ENCODE data around the gene IL1RAPL1. TPM values are rescaled to one million over a fixed set of nuclear protein-coding genes. Genes with fewer than 3 reads are reported as not detected.

The IL1RAPL1 gene
- total and polyA plus RNA-seq, 9 of the 15 experiments (the other 6 are each of a cell fraction or from before 2014, with no cell fraction given), result 0.04 to 0.07 (median 0.04) TPM; not detected in 6

DNA sequence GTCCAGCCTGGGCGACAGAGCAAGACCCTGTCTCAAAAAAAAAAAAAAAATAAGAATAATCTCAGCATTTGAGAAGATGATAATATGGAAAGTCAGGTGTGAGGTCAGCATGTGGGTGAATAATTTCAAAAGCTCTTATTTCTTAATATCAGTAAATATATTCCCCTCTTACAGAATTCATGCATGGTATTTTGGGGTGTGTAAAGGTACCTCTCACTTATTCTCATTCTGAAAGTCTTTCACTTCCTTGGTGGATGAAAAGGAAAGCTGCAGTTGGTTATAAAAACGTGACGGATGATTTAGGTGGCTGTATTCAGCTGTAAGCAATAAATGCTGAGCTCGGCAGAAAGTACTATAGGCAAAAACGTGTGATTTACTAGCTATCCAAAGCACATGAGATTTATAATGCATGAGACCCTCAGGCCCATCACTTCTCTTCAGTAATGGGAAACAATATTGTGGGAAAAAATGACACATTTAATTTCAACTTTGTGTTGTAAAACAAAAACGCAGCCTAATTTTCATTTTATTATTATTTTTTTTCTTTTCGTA, 1275.0 kb downstream of the IL1RAPL1 start (continued):
- TF ChIP-seq, protein P1, sequence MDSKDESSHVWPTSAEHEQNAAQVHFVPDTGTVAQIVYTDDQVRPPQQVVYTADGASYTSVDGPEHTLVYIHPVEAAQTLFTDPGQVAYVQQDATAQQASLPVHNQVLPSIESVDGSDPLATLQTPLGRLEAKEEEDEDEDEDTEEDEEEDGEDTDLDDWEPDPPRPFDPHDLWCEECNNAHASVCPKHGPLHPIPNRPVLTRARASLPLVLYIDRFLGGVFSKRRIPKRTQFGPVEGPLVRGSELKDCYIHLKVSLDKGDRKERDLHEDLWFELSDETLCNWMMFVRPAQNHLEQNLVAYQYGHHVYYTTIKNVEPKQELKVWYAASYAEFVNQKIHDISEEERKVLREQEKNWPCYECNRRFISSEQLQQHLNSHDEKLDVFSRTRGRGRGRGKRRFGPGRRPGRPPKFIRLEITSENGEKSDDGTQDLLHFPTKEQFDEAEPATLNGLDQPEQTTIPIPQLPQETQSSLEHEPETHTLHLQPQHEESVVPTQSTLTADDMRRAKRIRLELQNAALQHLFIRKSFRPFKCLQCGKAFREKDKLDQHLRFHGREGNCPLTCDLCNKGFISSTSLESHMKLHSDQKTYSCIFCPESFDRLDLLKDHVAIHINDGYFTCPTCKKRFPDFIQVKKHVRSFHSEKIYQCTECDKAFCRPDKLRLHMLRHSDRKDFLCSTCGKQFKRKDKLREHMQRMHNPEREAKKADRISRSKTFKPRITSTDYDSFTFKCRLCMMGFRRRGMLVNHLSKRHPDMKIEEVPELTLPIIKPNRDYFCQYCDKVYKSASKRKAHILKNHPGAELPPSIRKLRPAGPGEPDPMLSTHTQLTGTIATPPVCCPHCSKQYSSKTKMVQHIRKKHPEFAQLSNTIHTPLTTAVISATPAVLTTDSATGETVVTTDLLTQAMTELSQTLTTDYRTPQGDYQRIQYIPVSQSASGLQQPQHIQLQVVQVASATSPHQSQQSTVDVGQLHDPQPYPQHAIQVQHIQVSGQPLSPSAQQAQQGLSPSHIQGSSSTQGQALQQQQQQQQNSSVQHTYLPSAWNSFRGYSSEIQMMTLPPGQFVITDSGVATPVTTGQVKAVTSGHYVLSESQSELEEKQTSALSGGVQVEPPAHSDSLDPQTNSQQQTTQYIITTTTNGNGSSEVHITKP (IDR thresholded peaks at IDR 0.05; ENCODE audit: partially characterized antibody), result no peak
- no peak for TF ChIP-seq FOS (IDR thresholded peaks at IDR 0.05; ENCODE audit: extremely low read depth, insufficient read length)
- TF ChIP-seq, protein P2, sequence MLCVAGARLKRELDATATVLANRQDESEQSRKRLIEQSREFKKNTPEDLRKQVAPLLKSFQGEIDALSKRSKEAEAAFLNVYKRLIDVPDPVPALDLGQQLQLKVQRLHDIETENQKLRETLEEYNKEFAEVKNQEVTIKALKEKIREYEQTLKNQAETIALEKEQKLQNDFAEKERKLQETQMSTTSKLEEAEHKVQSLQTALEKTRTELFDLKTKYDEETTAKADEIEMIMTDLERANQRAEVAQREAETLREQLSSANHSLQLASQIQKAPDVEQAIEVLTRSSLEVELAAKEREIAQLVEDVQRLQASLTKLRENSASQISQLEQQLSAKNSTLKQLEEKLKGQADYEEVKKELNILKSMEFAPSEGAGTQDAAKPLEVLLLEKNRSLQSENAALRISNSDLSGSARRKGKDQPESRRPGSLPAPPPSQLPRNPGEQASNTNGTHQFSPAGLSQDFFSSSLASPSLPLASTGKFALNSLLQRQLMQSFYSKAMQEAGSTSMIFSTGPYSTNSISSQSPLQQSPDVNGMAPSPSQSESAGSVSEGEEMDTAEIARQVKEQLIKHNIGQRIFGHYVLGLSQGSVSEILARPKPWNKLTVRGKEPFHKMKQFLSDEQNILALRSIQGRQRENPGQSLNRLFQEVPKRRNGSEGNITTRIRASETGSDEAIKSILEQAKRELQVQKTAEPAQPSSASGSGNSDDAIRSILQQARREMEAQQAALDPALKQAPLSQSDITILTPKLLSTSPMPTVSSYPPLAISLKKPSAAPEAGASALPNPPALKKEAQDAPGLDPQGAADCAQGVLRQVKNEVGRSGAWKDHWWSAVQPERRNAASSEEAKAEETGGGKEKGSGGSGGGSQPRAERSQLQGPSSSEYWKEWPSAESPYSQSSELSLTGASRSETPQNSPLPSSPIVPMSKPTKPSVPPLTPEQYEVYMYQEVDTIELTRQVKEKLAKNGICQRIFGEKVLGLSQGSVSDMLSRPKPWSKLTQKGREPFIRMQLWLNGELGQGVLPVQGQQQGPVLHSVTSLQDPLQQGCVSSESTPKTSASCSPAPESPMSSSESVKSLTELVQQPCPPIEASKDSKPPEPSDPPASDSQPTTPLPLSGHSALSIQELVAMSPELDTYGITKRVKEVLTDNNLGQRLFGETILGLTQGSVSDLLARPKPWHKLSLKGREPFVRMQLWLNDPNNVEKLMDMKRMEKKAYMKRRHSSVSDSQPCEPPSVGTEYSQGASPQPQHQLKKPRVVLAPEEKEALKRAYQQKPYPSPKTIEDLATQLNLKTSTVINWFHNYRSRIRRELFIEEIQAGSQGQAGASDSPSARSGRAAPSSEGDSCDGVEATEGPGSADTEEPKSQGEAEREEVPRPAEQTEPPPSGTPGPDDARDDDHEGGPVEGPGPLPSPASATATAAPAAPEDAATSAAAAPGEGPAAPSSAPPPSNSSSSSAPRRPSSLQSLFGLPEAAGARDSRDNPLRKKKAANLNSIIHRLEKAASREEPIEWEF (CRISPR knock-in tag; IDR thresholded peaks at IDR 0.05), result no peak
- TF ChIP-seq ZC3H11A (IDR thresholded peaks at IDR 0.05; ENCODE audit: low read depth, low read length), result no peak
- no peak for TF ChIP-seq U2AF1 (optimal IDR thresholded peaks at IDR 0.05; ENCODE audit: low read depth, low read length)
- TF ChIP-seq SUPT5H (IDR thresholded peaks at IDR 0.05), result no peak
- TF ChIP-seq PML (IDR thresholded peaks at IDR 0.05; ENCODE audit: low read length), result no peak
- TF ChIP-seq MAFK (IDR thresholded peaks at IDR 0.05; ENCODE audit: low read length), result peak; percentile 66
- TF ChIP-seq LEF1 (IDR thresholded peaks at IDR 0.05), result no peak
- TF ChIP-seq MAFF (IDR thresholded peaks at IDR 0.05; ENCODE audit: low read length), result peak; percentile 55
- TF ChIP-seq, protein P3, sequence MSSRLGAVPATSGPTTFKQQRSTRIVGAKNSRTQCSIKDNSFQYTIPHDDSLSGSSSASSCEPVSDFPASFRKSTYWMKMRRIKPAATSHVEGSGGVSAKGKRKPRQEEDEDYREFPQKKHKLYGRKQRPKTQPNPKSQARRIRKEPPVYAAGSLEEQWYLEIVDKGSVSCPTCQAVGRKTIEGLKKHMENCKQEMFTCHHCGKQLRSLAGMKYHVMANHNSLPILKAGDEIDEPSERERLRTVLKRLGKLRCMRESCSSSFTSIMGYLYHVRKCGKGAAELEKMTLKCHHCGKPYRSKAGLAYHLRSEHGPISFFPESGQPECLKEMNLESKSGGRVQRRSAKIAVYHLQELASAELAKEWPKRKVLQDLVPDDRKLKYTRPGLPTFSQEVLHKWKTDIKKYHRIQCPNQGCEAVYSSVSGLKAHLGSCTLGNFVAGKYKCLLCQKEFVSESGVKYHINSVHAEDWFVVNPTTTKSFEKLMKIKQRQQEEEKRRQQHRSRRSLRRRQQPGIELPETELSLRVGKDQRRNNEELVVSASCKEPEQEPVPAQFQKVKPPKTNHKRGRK (tag; IDR thresholded peaks at IDR 0.05), result no peak
- TF ChIP-seq GATAD2A (IDR thresholded peaks at IDR 0.05), result no peak
- no peak for TF ChIP-seq SNIP1 (IDR thresholded peaks at IDR 0.05; ENCODE audit: low read depth)
- TF ChIP-seq MAFG (tag; conservative IDR thresholded peaks at IDR 0.05), result peak; percentile 32; the same call in 1 of the 2 replicates
- no peak for TF ChIP-seq CSDE1 (IDR thresholded peaks at IDR 0.05)
- no peak for TF ChIP-seq TCF3 (CRISPR knock-in tag; IDR thresholded peaks at IDR 0.05)
- no peak for TF ChIP-seq ZNF212 (CRISPR knock-in tag; IDR thresholded peaks at IDR 0.05)
- TF ChIP-seq, protein P4, sequence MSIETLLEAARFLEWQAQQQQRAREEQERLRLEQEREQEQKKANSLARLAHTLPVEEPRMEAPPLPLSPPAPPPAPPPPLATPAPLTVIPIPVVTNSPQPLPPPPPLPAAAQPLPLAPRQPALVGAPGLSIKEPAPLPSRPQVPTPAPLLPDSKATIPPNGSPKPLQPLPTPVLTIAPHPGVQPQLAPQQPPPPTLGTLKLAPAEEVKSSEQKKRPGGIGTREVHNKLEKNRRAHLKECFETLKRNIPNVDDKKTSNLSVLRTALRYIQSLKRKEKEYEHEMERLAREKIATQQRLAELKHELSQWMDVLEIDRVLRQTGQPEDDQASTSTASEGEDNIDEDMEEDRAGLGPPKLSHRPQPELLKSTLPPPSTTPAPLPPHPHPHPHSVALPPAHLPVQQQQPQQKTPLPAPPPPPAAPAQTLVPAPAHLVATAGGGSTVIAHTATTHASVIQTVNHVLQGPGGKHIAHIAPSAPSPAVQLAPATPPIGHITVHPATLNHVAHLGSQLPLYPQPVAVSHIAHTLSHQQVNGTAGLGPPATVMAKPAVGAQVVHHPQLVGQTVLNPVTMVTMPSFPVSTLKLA (conservative IDR thresholded peaks at IDR 0.05), result no peak
- TF ChIP-seq JUNB (CRISPR knock-in tag; conservative IDR thresholded peaks at IDR 0.05), result no peak

All from K562 (cell line).